HG03095 (cell line): ENCODE data around the gene BCL10.

ENCODE experiments used
- ATAC-seq: cut with Tn5 transposase; IDR thresholded peaks from one replicate; pipeline ENCODE4 v1.9.1; 2021; ENCODE audit warnings: moderate library complexity; ENCODE audit not compliant: unreplicated experiment

The BCL10 gene

DNA sequence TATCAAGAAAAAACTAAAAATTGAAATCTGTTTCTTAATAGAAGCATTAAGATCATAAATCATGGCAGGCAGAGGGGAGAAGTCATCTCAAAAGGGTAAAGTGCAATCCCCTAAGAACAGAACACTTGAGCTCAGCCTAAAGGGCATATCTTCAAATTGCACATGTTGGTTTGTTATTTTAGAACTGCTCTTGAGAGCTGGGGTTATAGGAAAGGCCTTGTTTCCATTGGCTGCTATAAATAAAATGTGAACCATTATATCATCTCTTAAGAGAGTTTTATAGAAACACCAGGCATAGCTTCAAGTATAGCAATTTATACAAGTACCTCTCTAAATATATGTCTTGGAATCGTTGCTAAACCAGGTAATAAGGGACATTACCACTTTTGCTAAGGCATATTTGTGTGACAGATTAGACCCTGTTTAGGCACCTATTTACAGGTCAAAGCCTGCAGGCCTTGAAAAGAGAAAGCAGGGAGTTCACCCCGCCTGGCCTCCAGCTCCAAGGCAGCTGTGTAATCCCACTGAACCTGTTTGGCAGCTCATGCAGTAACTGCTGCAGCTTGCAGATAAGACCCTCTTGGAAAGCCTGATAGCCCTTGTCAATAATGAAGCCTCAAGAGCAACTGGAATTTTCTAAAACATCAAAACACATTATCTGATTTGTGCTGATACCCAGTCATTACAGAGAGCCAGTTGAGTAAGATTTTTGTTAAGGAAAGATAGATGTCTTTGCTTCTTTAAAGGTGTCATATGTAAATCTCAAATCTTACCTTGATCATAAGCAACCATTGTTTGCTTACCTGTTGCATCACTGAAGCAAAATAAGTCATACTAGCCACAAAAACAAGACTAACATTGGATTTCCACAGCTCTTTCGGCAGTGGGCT, 51.5 kb downstream of the BCL10 start:
- no peak for ATAC-seq

DNA sequence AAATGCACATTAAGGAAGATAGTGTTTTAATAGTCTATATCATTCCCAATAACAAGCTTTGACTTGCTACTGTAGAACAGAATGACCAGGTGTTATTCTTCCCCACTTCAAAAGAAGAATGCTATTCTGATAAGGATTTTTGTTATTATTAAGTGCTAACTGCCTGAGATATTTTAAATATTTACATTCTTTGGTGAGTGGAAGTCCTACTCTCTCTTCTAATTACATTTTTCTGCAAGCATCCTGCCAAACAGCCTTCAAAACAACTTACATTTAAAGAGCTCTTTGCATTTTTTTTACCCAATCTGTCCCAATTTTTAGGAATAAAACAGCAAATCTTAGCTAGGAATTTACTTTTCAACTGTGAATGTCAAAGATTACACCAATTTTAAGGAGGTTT, 52.1 kb downstream of the BCL10 start:
- ATAC-seq = no peak

DNA sequence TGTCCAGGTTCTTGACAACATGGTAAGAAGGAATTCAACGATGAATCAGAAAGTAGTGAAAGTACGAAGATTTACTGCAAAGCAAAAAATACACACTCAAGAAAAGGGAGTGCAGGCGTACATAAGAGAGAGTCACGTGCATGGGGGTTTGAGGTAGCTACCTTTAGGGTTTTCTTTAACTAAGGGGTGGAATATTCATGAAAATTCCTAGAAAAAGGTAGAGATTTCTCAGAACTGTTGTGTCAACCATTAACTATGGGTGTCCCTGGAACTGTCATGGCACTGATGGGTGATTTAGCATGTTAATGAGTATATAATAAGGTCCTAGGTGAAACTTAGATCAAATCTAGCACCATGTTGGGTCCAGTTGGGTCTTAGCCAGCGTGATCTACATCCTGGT, 53.1 kb downstream of the BCL10 start:
- ATAC-seq = no peak

DNA sequence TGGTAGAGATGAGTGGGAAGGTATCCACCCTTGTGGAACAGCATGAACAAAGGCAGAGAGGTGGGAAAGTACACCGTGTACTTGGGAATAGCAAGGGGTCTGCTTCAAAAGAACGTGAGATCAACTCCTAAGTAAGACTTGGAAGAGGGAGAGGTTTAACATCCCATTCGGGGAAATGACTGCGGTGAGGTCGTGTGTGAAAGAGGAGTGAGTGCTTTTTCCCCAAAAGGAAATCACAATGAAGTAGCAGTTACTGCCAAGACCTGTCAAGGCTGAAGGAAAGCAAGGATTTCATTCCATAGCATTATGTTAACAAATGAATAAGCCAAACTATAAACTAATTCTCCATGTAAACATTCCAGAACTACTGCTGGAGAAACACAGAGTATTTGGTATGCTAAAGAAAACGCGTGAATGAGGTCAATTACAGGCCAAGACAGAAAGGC, 55.7 kb downstream of the BCL10 start:
- no peak for ATAC-seq

DNA sequence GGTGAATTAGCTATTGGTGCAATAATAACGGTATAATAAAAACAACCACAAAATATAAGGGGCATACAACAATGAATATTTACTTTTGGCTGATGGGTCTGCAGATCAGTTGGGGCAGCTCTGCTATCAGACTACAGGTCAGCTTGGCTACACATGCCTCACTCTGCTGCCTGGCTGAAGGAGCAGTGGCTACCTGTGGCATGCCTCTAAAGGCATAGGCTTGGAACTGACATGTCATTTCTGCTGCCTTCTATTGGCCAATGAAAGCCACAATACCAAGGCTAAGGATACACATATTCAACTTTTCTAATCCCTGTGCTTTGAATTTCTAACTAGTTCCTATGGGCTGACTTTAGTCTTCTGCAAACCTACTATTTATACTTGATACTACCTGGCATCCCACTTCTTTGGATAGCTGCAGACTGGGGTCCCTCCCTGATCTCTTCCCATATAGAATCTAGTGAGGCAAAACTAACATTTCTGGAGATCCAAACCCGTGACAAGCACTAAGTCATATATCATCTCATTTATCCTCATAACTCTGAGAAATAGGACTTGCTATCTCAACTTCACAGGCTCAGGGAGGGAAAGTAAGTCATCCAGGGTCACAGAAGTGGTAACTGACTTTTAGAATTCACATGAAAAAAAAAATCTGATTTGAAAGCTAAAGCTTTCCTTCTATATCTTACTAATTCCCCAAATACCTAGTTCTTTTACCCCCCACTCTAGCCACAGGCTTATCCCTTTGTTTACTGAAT, 56.4 kb downstream of the BCL10 start:
- ATAC-seq = no peak

DNA sequence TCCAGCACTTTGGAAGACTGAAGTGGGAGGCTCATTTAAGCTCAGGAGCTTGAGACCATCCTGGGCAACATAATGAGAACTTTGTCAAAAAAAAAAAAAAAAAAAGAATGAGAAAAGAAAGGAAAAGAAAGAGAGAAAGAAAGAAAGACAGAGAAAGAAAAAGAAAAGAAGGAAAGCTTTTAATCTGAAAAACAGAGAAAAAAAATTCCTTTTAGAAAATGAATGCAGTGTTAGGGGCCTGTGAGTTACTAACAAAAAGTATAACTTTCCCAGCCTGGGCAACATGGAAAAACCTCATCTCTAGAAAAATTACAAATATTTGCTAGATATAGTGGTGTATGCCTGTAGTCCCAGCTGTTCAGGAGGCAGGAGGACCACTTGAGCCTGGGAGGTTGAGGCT, 59.7 kb downstream of the BCL10 start:
- ATAC-seq = no peak
